Vagina (tissue), 2 donors: ENCODE measurements around the gene SLC18B1. TPM values are rescaled to one million over a fixed set of nuclear protein-coding genes. Genes with fewer than 3 reads are reported as not detected.

ENCODE experiments used
- DNase-seq, 2 donors: peaks; one replicate each; pipeline ENCODE4 v3.0.0-alpha.2; 2017; ENCODE audit errors: extremely low spot score in 2 of 2
- H3K27ac ChIP-seq: fragments of 200-600 bp; sonication (generic); one replicate; pipeline ENCODE4 v1.5.1; 2019
- H3K27me3 ChIP-seq: fragments of 200-600 bp; sonication (generic); one replicate; pipeline ENCODE4 v1.5.1; 2019
- H3K36me3 ChIP-seq, 2 donors: fragments of 200-600 bp; sonication (generic); one replicate each; pipeline ENCODE4 v1.5.1; 2017 to 2019
- H3K4me1 ChIP-seq: fragments of 200-600 bp; sonication (generic); one replicate; pipeline ENCODE4 v1.5.1; 2019
- H3K4me3 ChIP-seq, 2 donors: fragments of 200-600 bp; sonication (generic); 1 replicate in 1 of 2; 2 replicates in 1 of 2; pipeline ENCODE4 v1.5.1; 2016 to 2019
- H3K9me3 ChIP-seq: fragments of 200-600 bp; sonication (generic); one replicate; pipeline ENCODE4 v1.5.1; 2019
- CTCF ChIP-seq, 3 experiments: fragments of 450-650 bp in 2 of 3; fragments of 200-600 bp in 1 of 3; sonication (generic) in 1 of 3; IDR thresholded peaks; one replicate each; pipeline ENCODE4 v1.5.1; 2017 to 2019; ENCODE audit warnings: antibody characterized with exemption in 3 of 3, mild to moderate bottlenecking in 2 of 3, moderate library complexity in 2 of 3
- POLR2A ChIP-seq, 2 donors: fragments of 450-650 bp; IDR thresholded peaks; one replicate each; pipeline ENCODE4 v1.6.1; 2017; ENCODE audit warnings: antibody characterized with exemption in 2 of 2, mild to moderate bottlenecking in 2 of 2, moderate library complexity in 2 of 2
- POLR2AphosphoS5 ChIP-seq, 2 donors: sonication (generic); formaldehyde crosslinking; IDR thresholded peaks; one replicate each; pipeline ENCODE4 v1.9.0; 2017; ENCODE audit warnings: antibody characterized with exemption in 2 of 2, mild to moderate bottlenecking in 2 of 2, low read depth in 1 of 2; ENCODE audit not compliant: insufficient read depth in 1 of 2
- intact Hi-C: fragments of 100-400 bp; cut with DNase I; formaldehyde crosslinking; loops from one replicate; pipeline ENCODE4 v1.15.1; 2023
- total RNA-seq: library from RNA; depleted of rRNA; stranded (reverse); fragments of >200 nt; gene quantifications from one replicate; pipeline ENCODE4 v1.2.3, GENCODE V29; 2016

SLC18B1 gene
- total RNA-seq, 1 donor from 2014 or later, result 6.4 TPM

- intact Hi-C loops, result no loop called here
- Histone ChIP-seq H3K9me3 (no peaks in the 10 kb centered on the region), H3K4me1 (peaks cover 31% of the 10 kb centered on the region), H3K27me3 (no peaks in the 10 kb centered on the region), H3K36me3 (peaks cover 0 to 30% of the 10 kb centered on the region in 2 donors), H3K27ac (no peak overlapping the region), H3K4me3 (no peak overlapping the region)
- DNase-seq, result no peak
- TF ChIP-seq CTCF (IDR thresholded peaks at IDR 0.05) (no peak), POLR2AphosphoS5 (IDR thresholded peaks at IDR 0.05; ENCODE audit: insufficient read depth in 1 of 2, low read depth in 1 of 2) (no peak), POLR2A (IDR thresholded peaks at IDR 0.05) (no peak)
Measured at GRCh38 chr6:132820629-132821381, 22.4 kb upstream of the SLC18B1 start.

- peaks cover 41% of the 10 kb centered on the region for H3K4me1 ChIP-seq
- H3K27me3 ChIP-seq, result no peaks in the 10 kb centered on the region
- peaks cover 0 to 31% of the 10 kb centered on the region in 2 donors for H3K36me3 ChIP-seq
- no peak overlapping the region for H3K27ac ChIP-seq
- no peak for DNase-seq
- H3K4me3 ChIP-seq, result no peak overlapping the region
- intact Hi-C loops, result loop anchor here (10.0 kb wide), 1 partner anchor 865 kb away; the partner anchor contains the start of gene CCN2
- TF ChIP-seq CTCF (IDR thresholded peaks at IDR 0.05) (no peak), POLR2AphosphoS5 (IDR thresholded peaks at IDR 0.05; ENCODE audit: insufficient read depth in 1 of 2, low read depth in 1 of 2) (no peak), POLR2A (IDR thresholded peaks at IDR 0.05) (no peak)
- H3K9me3 ChIP-seq, result no peaks in the 10 kb centered on the region
Measured at GRCh38 chr6:132819405-132820161, 21.1 kb upstream of the SLC18B1 start.

GRCh38 chr6:132818404-132819359, 20.2 kb upstream of the SLC18B1 start:
- intact Hi-C loops, result loop anchor here (10.0 kb wide), 1 partner anchor 864 kb away; the partner anchor contains the start of gene CCN2
- peaks cover 0 to 31% of the 10 kb centered on the region in 2 donors for H3K36me3 ChIP-seq

More at GRCh38 chr6:132818404-132819359, 20.2 kb upstream of the SLC18B1 start:
- H3K4me3 ChIP-seq, result no peak overlapping the region
- H3K4me1 ChIP-seq, result peaks cover 41% of the 10 kb centered on the region
- no peaks in the 10 kb centered on the region for H3K27me3 ChIP-seq
- no peak for DNase-seq
- TF ChIP-seq CTCF (IDR thresholded peaks at IDR 0.05), result no peak
- TF ChIP-seq POLR2A (IDR thresholded peaks at IDR 0.05), result no peak
- no peak for TF ChIP-seq POLR2AphosphoS5 (IDR thresholded peaks at IDR 0.05; ENCODE audit: insufficient read depth in 1 of 2, low read depth in 1 of 2)
- H3K27ac ChIP-seq, result no peak overlapping the region
- no peaks in the 10 kb centered on the region for H3K9me3 ChIP-seq
